GM21447 (cell line): ENCODE results near the gene LAMA5.

Experiments used
- ATAC-seq: cut with Tn5 transposase; IDR thresholded peaks from one replicate; pipeline ENCODE4 v1.9.1; 2021; ENCODE audit not compliant: unreplicated experiment

Gene LAMA5

DNA sequence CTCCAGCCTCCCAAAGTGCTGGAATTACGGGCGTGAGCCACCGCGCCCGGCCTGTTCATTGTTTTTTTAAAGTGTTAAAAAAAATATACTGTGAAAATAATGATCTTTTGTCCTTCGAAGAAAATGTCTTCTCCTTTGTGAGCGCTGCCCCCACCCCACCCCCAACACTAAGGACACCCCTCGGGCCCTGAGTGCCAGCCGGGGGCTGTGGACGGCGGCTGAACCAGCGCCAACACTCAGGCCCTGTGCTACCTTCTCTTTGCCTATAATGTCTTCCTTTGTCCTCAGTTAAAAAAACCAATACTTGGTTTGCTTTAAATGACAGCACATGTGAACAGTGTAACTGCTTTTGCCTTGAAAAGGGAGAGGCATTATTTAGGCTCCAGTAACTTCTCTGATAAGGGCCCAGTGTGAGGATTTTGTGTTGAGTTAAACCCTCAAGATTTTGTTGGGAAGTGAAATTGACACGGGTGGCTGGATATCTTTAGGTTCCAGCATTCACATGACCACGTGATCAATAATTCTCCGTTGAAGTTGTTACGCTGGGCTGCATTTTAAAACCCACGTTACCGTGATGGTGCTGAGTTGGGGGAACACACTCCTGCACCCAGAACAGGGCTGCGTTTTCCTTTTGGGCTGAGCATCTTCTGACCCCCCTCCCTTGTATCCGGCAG is 73.9 kb downstream of the LAMA5 start:
- ATAC-seq: no peak

DNA sequence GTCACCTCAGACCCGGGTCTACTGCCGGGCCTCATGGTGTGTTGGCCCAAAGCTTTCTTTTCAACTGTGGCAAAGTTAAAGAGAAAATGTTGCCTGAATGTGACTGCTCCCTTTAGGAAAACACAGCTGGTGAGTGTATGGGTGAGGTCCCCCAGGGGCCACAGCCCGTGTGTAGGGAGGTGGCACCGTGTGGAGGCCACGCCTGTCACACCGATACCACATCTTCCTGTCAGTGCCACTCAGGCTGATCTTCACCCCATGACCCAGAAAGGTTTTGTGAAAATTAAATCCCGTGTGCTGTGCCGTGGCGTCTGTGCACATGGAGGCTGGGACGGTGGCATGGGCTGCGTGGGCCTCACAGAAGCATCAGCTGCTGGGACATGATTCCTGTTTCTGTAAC is 75.0 kb downstream of the LAMA5 start:
- no peak for ATAC-seq

DNA sequence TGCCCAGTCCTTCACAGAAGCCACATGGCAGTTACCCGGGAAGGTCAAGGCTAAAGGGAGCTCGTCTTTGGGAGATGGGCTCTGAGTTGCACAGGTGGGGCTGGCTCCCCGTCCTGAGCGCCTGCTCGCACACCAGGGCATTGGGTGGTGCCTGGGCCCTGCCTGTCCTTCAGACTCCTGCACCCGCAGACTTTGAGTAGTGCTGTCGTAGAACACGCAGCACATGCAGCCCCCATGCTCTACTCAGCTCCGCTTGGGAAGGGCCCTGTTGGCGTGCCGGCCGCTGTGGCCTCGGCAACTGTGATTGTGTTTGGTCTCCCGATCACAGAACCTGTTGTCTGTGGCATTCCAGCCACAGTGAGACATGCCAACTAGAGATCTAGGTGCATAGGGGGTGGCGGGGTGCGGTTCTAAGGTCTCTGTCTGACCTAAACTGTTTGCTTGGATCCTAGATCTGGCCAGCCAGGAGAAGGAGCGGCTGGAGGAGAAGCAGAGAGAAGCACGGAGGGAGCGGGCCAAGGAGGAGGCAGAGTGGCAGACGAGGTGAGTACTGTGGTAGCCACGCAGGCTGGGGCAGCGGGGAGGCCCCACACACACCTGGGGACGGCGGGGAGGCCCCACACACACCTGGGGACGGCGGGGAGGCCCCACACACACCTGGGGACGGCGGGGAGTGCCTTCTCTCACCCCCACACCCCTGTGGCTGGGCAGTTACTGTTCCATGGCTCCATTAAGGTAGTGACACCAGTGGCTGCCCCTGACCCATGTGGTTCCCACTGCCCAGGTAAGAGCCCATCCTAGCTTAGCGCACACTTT is 75.7 kb downstream of the LAMA5 start:
- no peak for ATAC-seq

DNA sequence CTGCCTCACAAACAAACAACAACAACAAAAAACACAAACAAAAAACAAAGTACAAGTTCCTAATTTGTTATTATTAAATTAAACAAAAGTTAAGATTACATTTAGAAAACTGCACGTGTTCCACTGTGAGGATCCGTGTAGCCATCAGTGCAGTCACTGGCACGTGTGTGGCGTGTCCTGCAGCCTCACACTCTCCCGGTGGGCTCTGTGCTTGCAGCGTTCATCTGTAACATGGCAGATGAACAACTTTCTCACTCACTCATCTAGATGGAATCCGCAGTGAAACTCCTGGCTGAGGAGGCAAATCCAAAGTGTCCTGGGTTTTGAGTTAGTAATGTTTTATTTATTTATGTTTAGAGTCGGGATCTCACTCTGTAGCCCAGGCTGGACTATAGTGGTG is 77.2 kb downstream of the LAMA5 start:
- no peak for ATAC-seq

DNA sequence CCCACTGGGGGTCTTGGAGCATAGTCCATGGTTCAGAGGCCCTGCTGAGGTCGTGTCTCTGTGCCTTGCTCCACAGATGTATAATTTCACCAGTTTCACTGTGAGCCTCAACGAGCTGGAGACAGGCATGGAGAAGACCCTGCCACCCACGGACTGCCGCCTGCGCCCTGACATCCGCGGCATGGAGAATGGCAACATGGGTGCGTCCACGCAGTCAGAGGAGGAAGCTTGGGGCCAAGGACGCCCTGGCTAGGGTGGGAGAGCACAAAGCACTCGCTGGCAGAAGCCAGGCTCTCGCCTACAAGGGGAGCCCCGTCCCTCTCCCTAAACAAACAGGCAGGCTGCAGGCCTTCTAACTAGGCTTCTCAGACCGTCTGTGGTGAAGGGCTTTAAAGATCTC is 78.0 kb downstream of the LAMA5 start:
- no peak for ATAC-seq

DNA sequence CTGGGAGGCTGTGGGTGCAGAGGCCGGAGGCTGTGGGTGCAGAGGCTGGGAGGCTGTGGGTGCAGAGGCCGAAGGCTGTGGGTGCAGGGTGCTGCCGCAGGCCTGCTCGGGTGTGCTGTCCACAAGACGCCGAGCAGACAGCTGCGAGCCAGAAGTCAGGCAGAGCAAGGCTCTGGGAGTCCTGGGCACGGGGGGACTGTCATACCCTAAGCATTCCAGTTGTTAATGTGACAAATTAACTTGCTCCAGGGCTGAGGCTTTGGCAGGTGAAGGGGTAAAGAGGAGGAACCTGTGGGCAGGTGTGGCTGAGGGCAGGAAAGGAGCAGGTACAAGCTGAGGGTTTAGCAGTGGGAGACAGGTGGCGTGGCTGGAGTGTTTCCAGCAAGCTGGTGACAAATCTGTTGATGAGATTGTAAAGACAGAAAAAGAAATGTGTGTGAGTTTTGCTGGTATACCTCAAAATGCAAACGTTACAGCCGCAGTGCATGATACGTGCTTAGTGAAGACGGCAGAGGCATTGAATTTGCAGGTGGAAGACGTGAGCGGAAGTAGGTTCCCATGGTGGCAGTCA is 78.5 kb downstream of the LAMA5 start:
- no peak for ATAC-seq

DNA sequence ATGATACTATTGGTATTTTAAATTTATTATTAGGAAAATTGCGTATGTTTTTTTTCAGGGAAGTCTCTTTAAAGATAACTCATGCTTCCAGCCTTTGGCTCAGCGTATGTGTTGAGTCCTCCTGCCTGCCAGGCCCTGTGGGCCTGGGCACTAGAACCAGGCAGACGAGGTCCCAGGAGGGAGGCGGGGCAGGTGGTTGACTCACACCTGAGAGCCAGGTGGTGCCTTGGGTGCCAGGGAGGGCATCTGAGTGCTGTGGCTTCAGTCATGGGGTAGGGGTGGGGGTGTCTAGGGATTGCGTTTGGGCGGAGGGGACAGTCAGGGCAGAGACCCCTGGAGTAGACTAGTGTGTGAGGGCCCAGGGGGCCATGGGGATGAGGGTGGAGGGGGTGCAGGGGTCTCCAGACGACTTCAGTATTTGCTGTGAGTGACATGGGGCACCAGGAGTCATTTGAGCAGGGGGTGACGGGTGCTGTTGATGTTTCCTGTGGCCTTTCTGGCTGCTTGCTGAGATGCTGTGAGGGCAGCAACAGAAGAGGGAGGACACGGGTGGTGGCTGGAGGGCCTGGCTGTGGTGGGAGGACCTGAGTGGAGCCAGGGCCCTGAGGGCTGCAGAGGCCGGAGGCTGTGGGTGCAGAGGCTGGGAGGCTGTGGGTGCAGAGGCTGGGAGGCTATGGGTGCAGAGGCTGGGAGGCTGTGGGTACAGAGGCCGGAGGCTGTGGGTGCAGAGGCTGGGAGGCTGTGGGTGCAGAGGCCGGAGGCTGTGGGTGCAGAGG is 79.2 kb downstream of the LAMA5 start:
- ATAC-seq: no peak

DNA sequence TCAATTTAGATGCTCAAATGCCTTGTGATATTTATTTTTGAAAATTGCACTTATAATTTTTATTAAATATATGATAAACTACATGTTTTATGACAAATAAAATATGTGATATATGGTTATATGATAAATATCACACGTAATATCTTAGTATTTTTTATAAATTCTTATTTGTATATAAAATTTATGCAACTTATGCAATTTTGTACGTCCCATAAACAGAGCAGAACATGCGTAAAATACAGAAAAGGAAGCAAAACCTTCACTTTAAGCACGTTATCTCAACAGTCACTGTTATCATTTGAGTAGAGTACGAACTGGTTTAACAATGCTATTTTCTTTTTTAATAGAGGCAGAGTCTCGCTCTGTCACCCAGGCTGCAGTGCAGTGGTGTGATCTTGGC is 80.0 kb downstream of the LAMA5 start:
- no peak for ATAC-seq

DNA sequence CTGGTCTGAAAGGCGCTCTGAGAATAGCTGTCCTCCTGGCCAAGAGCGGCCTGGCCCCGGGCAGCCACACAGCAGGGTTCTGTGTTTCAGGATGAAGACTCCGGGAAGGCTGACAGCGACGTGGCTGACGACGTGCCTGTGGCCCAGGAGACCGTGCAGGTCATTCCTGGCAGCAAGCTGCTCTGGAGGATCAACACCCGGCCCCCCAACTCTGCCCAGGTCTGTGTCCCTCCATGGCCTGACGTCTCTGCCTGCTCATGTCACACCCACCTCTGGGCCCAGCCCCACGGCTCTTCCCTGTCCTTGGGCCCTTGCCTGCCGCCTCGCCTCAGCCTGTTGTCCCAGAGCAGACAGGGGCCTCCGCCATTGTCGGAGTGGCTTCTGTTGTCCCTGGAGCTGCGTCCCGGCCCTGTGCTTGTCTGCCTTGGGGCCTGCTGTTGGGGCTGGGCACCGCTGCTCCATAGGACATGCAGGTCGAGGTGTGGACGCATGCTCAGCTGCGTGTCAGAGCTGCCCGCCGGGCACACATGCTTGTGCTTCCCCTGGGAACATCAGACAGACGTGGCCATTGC is 80.5 kb downstream of the LAMA5 start:
- no peak for ATAC-seq

DNA sequence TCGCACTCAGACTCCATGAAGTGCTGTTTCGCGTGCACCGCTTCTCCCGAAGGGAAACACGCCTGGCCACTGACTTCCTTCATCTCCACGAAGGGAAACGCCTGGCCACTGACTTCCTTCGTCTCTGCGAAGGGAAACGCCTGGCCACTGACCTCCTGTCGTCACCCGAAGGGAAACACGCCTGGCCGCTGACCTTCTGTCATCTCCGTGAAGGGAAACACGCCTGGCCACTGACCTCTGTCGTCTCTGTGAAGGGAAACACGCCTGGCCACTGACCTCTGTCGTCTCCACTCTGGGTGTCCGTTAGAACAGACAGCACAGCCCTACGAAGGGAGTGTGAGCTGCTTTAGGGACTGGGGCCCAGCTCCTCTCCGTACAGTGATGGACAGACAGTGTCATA is 81.4 kb downstream of the LAMA5 start:
- ATAC-seq: no peak

DNA sequence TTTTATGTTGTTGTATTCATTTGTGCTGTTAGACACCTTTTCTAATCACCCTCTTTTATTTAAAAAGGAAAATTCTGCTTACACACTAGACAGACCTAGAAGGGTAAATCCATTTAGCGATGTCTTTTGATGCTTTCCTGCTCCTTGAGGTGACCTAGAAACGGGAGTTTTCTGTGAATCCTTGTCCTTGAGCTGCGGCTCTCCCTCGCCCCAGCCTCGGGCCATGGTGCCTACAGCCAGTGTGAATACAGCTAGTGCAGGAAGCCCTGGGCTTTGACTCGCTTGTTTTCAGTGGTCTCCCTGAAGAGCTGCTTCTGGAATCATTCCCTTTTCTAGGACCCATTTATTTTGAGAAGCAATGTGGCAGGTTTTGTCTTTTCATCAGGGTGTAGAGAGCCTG is 82.0 kb downstream of the LAMA5 start:
- ATAC-seq: no peak

DNA sequence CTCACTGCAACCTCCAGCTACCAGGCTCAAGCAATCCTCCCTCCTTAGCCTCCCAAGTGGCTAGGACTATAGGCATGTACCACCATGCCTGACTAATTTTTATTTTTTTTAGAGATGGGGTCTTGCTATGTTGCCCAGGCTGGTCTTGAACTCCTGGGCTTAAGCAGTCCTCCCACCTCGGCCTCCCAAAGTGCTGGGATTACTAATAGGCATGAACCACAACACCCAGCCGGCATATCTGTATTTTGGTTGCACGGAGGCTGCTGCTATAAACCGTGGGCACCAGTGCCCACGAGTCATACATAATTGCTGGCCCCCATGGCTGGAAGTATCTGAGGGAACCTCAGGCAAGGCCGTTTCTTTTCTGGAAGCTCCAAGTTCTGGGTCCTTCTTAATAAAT is 82.7 kb downstream of the LAMA5 start:
- ATAC-seq: no peak

DNA sequence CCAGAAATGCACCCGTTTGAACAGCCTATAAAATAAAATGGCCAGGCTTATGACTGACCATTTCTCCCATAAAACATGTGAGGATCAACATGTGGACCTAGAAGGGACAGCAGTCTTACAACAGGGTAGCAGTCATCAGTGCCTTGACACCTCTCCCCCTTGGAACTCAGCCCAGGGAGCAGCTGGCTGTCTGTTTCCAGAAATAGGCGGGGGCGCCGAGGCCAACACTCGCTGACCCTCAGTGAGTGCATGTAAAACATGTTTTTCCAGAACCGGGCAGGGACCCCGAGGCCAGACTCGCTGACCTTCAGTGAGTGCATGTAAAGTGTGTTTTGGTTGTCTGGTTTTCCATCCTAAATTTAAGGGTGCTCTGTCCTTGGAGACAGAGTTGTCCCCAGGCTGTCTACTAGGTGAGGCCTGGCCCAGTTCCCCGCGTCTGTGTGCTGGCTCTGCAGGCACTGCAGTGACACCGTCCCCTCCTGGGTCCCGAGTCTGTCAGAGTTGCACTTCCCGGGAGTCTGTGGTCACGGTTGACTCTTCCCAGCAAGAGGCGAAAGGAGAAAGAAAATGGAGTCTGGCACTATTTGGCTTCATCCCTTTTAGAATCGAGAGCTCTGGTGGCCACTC is 84.1 kb downstream of the LAMA5 start:
- no peak for ATAC-seq

DNA sequence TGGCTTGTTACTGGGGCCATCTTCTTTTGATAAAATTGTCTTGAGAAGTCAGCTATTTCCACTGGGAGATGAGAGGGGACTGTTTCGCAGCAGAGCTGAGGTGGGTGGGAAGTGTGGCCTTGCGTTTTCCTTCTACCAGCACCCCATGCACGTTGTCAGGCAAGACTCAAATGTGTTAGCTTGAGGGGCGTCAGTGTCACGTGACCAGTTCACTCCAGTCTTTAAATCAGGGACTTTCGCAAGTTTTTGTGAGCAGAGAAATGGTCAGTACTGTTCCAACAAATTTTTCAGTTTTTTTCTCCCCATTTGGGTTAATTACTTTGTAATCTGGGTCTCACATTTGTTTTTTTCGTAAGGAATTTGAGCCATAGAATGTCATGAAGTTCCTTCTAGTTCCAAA is 85.0 kb downstream of the LAMA5 start:
- no peak for ATAC-seq

DNA sequence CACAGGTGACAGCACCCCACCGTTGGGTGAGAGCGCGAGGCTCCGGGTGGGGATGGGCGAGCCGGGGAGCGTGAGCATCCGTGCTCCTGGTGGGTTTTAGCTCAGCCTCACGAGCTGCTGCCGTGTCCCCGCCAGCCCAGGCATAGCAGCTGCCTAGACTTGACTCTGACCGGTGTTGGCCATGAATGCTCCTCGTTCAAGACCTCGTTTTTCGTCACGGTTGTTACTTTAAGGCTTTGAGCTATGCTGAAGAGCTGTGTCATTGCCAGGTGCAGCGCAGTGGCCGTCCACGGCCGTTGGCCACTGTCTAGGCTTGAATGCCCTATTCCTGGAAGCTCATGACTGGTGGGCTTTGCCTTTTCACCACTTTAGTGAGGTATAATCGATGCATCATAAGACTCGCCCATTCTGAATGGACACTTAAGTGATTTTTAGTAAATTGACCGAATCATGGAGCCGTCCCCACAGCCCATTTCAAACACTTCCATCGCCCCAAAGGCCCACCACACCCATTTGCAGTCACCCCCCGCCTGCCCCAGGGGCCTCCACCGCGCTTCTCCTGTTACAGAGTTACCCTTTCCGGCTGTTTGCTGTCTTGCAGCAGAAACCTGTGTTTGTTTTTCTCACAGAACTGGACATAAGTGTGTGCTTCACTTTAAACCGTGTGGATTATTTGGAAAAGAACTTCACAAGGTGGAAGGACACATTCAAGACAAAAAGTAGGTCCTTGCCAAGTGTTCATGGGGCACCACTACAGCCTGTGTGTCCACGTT is 85.8 kb downstream of the LAMA5 start:
- no peak for ATAC-seq

DNA sequence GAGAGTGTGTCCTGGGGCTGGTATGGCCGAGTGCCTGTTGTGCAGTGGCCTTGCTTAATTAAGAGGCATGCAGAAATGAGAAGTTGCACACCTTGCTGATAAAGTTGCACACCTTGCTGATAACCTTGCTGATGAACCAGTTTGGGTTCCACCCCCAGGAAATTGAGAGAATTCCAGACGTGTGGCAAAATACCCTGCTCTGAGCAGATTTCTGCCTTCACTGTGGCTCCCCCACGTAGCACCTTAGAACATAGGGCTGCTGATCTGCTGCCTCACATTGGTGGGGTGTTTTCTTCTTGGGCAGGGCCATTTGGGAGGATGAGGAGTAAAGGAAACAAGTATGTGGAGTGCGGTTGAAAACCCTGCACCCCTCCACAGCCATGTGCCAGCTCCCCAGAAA is 86.8 kb downstream of the LAMA5 start:
- ATAC-seq: no peak

DNA sequence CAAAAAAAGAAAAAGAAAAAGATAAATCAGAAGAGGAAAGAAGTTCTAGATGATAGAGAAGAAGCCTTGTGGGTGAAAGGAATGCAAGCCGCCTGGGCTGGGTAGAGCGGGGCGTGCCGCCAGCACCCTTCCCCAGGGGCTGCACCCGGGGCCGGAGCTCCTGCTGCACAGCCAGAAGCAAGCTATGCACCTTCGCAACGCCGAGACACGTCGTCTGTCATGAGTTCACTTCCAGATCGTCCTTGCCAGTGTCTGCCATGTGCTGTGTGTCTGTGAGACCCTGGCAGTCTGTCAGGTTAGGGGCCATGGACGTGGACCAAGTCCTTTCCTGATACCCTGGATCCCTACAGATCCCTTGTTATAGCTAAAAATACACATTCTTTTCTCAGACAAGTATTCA is 89.9 kb downstream of the LAMA5 start:
- no peak for ATAC-seq

DNA sequence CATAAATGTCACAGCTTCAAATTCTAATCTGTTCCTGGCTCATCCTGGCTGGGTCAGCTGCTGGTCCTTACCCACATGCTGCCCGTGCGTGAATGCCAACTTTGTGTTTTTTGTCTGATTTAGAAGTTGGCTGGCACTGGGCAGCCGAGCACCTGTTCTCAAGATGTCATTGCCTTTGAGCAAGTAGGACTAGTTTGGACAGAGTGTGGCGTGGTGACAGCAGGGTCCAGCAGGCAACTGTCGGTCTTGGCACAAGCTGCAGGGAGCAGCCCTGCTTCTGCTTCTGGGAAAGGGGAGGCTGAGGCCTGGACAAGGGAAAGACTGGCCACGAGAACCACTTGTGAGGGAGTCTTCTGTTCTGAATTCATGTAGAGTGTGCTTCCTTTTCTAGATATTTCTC is 90.7 kb downstream of the LAMA5 start:
- ATAC-seq: no peak

DNA sequence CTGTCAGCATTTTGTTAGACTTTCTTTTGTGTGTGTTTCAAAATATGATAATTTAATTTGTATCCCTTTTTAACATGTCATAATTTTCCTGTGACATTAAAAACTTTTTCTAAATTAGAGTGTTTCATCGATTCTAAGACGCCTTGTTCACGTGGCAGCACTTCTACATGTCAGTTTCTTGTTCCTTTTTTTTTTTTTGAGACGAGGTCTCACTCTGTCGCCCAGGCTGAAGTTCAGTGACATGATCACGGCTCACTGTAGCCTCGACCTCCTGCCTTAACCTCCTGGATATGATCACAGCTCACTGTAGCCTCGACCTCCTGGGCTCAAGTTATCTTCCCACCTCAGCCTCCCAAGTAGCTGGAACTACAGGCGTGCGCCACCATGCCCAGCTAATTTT is 91.9 kb downstream of the LAMA5 start:
- no peak for ATAC-seq

DNA sequence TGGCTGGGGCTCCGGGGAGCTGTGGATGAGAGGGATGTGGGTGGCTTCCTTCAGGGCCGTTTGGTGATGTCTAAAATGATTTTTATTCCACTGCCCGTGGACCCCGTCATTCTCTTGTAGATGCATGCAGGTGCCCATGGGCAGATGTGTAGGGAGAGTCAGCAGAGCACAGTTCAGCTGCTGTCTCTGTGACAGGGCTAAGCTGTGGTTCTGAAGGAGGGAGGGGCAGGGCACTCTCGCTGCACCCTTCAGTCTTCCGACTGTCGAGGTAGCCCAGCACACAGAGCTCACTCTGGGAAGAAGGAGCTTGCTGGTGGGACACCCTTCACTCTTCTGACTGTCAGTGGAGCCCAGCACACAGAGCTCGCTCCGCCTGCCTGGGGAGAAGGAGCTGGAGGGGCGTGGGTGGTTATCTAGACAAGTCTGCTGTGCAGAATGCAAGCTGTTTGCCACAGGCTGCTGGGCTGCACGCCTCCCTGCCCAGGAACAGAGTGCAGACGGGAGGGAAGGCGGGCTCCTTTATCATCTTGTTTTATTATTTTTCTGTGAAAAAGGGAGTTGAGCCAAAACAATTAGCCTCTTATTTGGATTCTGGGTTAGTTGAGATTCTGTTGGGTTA is 92.7 kb downstream of the LAMA5 start:
- ATAC-seq: no peak
